GM12865 (cell line): ENCODE results near the gene RAB7B.

ENCODE experiments used
- DNase-seq: peaks from one replicate; pipeline ENCODE4 v3.0.0; 2010; ENCODE audit warnings: low read depth
- H3K4me3 ChIP-seq: 2 replicates; pipeline ENCODE4 v1.5.1; 2011; ENCODE audit warnings: mild to moderate bottlenecking, low read depth, low read length, control low read depth
- TF ChIP-seq, protein P1 (sequence below): IDR thresholded peaks from 2 replicates; pipeline ENCODE4 v1.5.1; 2011; ENCODE audit warnings: low read length, control low read depth, low read depth, inconsistent platforms; ENCODE audit not compliant: insufficient read depth; ENCODE audit errors: missing control alignments

The RAB7B gene

DNA sequence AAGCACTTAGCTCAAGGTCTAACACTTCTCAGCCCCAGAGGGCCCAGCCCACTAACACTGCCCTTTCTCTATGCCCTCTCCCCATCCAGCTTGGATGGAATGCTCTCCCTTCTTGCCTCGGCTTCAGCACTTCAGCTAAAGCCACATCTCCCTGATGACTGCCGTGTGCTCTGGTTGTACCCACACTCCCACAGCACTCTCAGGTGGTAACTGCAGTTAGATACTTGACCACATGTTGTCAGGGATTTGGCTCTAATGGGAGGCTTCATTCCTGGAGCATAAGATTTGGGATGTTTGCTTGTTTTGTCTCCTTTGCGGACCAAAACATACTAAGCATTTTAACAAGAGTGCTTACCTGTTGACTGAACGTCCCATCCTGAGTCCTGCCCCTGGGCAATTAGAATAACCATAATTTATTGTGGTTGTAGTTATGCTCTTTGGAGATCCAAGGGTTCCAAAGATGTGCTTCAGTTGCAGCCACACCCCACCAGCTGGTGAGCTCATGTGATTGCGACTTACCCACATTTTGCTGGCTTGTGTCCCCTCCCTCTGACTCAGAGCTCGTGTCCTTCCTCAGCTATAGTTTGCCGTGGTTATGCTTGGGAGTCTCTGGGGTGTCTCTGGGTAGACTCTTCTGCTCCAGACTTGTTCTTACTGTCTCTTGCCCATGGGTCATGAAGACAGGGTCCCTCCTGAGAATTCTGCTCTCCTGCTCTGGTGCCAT, 52.2 kb downstream of the RAB7B start:
- DNase-seq = no peak
- TF ChIP-seq, protein P1, sequence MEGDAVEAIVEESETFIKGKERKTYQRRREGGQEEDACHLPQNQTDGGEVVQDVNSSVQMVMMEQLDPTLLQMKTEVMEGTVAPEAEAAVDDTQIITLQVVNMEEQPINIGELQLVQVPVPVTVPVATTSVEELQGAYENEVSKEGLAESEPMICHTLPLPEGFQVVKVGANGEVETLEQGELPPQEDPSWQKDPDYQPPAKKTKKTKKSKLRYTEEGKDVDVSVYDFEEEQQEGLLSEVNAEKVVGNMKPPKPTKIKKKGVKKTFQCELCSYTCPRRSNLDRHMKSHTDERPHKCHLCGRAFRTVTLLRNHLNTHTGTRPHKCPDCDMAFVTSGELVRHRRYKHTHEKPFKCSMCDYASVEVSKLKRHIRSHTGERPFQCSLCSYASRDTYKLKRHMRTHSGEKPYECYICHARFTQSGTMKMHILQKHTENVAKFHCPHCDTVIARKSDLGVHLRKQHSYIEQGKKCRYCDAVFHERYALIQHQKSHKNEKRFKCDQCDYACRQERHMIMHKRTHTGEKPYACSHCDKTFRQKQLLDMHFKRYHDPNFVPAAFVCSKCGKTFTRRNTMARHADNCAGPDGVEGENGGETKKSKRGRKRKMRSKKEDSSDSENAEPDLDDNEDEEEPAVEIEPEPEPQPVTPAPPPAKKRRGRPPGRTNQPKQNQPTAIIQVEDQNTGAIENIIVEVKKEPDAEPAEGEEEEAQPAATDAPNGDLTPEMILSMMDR = no peak
- H3K4me3 ChIP-seq = no peak overlapping the region

DNA sequence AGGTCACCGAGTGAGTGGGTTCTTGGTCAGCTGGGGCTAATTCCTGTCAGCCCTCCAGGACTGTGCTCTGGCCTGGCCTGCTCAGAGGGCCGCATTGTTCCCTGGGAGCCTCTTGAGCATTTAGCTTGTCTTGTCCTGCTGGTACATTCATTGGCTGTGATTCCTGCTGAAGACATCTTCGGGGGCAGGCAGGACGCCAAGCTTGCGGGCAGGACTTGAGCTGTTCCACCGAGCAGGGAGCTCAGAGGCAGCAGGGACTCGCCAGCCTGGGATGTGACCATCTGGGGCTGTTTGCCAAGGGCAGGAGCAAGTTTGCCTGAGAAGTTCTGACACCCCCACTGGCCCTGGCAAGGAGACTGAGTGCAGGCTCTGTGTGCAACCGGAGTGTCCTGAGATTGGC, 52.9 kb downstream of the RAB7B start:
- no peak overlapping the region for H3K4me3 ChIP-seq
- TF ChIP-seq, protein P1 = no peak
- DNase-seq = no peak

DNA sequence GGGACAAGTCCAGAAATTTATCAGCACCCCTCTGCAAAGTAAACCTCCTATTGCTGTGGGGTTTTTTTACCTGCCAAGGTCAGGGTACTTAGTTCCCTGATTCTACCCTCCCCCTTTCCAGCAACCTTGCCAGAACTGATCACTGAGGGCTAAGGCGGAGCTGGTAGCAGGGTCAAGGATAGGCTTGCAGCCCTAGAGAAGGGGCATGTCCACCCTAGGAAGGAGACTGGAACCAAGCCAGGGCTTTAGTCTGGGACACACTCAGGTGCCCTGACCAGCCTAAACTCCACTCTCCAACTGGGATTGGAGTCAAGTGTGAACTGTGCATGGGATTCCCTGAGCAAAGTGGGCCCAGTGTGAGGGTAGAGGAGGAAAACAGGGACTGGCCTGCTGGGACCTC, 53.4 kb downstream of the RAB7B start:
- TF ChIP-seq, protein P1 = no peak
- H3K4me3 ChIP-seq = no peak overlapping the region
- no peak for DNase-seq

DNA sequence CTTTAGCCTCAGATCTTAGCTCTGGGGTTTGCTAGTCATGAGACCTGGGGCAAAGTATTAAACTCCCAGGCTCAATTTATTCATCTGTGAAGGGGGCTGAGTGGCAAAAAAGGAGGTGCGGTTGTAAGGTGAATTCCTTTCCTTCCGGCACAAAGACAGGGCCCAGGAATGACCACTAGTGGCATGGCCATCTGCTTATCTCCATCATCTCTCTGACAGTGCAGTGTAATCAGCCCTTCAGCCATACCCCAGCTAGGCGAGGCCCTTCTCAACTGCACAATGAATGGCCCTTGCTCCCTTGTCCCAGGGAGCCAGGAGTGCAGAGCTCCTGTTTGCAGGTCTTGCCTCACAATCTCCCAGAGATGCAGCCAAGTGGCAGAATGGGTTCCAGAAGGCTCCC, 54.3 kb downstream of the RAB7B start:
- TF ChIP-seq, protein P1 = no peak
- DNase-seq = no peak
- no peak overlapping the region for H3K4me3 ChIP-seq

DNA sequence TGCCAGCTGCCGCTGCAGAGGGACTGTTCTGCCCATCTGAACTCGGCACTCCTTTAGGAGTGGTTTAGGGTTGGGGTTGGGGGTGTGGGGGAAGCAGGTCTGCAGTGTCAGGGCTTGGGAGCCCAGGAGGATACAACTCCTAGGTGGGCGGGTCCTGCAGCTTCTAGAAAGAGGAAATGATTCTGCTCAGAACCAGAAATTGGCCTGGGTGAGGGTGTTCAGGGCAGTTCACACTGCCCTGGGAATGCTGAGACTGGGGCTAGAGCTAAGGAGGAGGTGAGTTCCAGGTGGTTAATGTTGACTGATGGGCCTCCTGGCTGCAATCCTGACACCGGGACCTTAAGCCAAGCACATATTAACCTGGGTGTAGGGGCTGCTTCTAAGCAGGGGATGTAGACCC, 55.2 kb downstream of the RAB7B start:
- TF ChIP-seq, protein P1 = no peak
- DNase-seq = no peak
- H3K4me3 ChIP-seq = no peak overlapping the region

DNA sequence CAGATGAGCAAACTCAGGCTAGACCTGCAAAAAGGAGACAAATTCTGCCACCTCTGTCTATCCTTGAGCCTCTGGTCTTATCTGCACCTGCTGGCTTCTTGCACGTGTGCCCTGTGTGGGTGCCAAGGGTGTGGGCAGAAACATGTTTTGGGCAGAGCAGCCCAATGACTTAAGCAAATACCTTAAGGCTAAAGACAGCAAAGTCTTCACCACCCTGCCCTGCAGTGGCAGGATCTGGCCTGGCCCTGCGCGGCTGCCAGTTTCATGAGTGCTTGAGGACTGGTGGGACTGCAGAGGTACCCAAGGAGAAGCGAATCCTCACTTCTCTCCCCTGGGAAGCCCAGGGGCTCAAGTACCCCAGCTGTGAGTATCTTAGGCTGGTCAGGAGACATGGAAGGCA, 56.2 kb downstream of the RAB7B start:
- no peak for DNase-seq
- H3K4me3 ChIP-seq = no peak overlapping the region
- TF ChIP-seq, protein P1 = no peak

DNA sequence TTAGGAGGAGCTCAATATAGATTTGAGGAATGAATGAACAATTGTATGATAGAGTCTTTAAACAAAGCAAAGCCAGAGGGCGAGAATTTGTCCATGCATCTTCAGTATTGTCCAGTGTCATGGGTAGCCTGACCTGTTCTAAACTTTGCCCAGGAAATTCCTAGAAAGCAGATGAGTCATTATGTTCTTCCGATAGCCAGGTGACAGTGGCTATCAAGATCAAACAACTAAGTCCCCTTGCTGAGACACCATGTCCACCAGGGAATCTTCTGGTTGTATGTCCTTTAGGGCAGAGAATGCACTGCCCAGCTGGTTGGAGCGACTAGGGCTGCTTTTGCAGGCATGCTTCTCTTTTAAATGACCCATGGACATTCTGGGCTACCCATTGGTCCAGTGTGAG, 58.1 kb downstream of the RAB7B start:
- DNase-seq = no peak
- no peak overlapping the region for H3K4me3 ChIP-seq
- TF ChIP-seq, protein P1 = no peak
